A549 treated with ZK216348 at 1 μM for 4 hours (cell line): Measurements from ENCODE around the gene KIF20A. TPM values are rescaled to one million over a fixed set of nuclear protein-coding genes. Genes with fewer than 3 reads are reported as not detected.

Experiments
- total RNA-seq: library from RNA; stranded (reverse); fragments of 200-300 nt; extraction: Qiagen RNA extraction; gene quantifications from 5 replicates; pipeline ENCODE4 v1.2.3, GENCODE V29; 2022; ENCODE audit warnings: low read depth

The KIF20A gene
- total RNA-seq, result 44.6 to 48.6 TPM (median 46.7 TPM) in 5 replicates

GRCh38 chr5:138178516-138179276 lies at the start of gene KIF20A, which contains the start of gene BRD8:
Gene KIF20A, plus strand, starts transcription at chr5:138179112. Its CDS starts 569 bp downstream, at chr5:138179681.
Gene BRD8, minus strand, starts transcription at chr5:138178630. Its CDS starts 16 bp downstream, at chr5:138178614.

DNA sequence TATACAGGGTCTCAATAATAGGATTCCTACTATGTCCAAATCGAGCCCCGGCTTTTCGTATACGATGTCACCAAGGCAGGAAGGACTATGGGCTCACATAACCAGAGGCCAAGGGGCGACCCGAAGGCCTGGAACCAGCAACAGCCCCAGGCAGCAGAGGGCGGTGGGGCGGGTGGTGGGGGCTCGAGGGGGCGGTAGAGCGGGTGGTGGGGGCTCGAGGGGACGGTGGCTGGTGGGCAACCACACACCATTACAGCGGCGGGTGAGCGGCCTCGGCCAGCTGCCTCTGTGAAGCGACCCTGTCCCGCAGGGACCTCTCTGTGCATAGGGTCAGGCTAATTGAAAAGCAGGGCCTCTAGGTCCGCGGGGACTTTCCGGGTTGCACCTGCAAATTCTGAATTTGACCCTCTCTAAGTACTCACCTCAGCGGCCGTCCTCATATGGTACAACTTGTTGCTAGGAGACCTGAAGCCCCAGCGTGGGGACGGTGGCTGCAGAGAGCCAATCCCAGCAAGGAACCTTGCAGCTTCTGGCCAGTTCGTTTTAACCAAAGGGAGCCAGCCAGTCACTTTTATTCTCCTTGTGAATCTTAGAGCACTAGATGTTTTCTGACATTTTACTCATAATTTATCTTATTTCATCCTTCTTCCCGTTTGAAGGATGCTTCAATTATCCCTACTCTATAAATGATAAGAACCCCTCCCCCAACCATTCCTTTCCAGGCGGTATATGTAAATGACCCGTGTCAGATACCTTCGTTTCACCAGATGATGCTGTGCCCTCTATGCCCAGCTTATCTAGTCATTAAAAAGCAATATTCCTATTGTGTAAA lies 39.7 kb upstream of the KIF20A start, which contains the start of gene NME5:
Gene NME5 (minus strand): TSS at position 480 of the 832 bp plus-strand sequence. CDS start 648 bp downstream, outside the sequence.

DNA sequence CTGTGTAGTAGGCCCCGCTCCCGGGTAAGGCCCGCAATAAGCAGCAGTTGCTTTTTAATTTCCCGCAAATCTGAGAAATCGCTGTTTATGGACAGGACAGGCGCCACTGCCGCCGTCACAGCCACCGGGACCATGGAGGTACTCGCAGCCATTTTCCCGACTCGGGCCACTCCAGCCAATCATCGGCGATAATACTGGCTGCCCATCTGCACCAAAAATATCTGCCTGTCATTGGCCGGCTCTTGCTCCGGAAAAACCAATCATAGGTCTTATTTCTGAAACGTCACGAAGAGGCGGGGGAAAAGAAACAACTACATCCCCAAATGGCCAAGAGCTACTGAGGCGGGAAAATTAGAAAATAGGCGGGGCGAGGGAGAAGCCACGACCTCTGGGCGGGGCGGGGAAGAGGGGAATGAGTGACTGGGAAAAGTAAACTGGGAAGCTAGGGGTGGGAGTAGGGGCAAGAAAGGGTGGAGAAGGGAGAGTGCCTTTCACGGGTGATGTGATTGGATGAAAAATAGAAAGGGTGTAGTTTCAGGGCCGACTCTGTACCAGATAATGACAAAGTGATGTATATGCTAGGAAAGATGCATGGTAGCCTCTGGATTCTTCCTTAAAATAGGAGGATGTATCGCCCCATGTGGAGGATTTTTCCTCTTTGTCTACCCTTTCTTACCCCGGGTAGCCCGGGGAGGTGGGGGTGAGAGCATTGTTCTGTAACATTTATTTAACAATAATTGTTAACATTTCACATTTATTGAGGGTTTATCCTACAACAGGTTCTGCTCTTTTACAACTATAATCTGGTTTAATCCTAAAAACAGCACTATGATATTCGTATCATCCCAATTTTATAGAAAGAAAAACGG lies 34.5 kb downstream of the KIF20A start, which contains the start of gene CDC23:
Gene CDC23 (minus strand): TSS at position 163 of the 869 bp plus-strand sequence. CDS start 11 bp downstream, at position 152.

Other genes with a start within 250 kb of the KIF20A start
- 11.5 to 14.9 TPM (median 13.0 TPM) in 5 replicates for gene FAM13B, start 146.0 kb upstream of the KIF20A start, total RNA-seq
- not detected in 5 replicates for gene WNT8A, start 95.1 kb upstream of the KIF20A start, total RNA-seq
- gene NME5, start 39.7 kb upstream of the KIF20A start, total RNA-seq, result not detected in 5 replicates
- 46.1 to 55.8 TPM (median 50.1 TPM) in 5 replicates for gene BRD8, start 482 bp upstream of the KIF20A start, total RNA-seq
- gene CDC23, start 34.2 kb downstream of the KIF20A start, total RNA-seq, result 21.4 to 34.1 TPM (median 27.0 TPM) in 5 replicates
- 0.11 TPM in 1 of 5 replicates, not detected in the others for gene GFRA3, start 95.5 kb downstream of the KIF20A start, total RNA-seq
- 10.3 to 13.5 TPM (median 10.6 TPM) in 5 replicates for gene CDC25C, start 152.7 kb downstream of the KIF20A start, total RNA-seq
- gene FAM53C, start 159.2 kb downstream of the KIF20A start, total RNA-seq, result 15.2 to 22.0 TPM (median 21.2 TPM) in 5 replicates
- gene KDM3B, start 173.6 kb downstream of the KIF20A start, total RNA-seq, result 40.6 to 45.8 TPM (median 42.9 TPM) in 5 replicates